Liver (tissue), 9 donors: Measurements from ENCODE around the gene CCDC81. TPM values are rescaled to one million over a fixed set of nuclear protein-coding genes. Genes with fewer than 3 reads are reported as not detected.

Experiments used
- DNase-seq: peaks from one replicate; pipeline ENCODE4 v3.0.0-alpha.2; 2017; ENCODE audit warnings: low spot score
- H3K27ac ChIP-seq, 2 donors: one replicate each; pipeline ENCODE4 v1.7.0; 2013; ENCODE audit warnings: inconsistent platforms in 2 of 2, low read length in 2 of 2, control low read depth in 1 of 2, low read depth in 1 of 2, mild to moderate bottlenecking in 1 of 2
- H3K27me3 ChIP-seq, 4 donors: one replicate each; pipeline versions ENCODE4 v1.6.1 to v1.7.0; 2013; ENCODE audit warnings: low read length in 3 of 4, inconsistent platforms in 1 of 4, mild to moderate bottlenecking in 1 of 4, moderate library complexity in 1 of 4; ENCODE audit not compliant: control insufficient read depth in 4 of 4, insufficient read depth in 4 of 4
- H3K36me3 ChIP-seq, 4 donors: one replicate each; pipeline versions ENCODE4 v1.6.1 to v1.7.0; 2013; ENCODE audit warnings: low read length in 3 of 4, mild to moderate bottlenecking in 3 of 4, low read depth in 1 of 4, moderate library complexity in 1 of 4; ENCODE audit not compliant: control insufficient read depth in 4 of 4, insufficient read depth in 3 of 4
- H3K4me1 ChIP-seq, 4 donors: one replicate each; pipeline versions ENCODE4 v1.6.1 to v1.7.0; 2013; ENCODE audit warnings: low read length in 3 of 4, mild to moderate bottlenecking in 3 of 4, moderate library complexity in 1 of 4; ENCODE audit not compliant: control insufficient read depth in 4 of 4, insufficient read depth in 4 of 4
- H3K4me3 ChIP-seq, 3 donors: one replicate each; pipeline versions ENCODE4 v1.6.1 to v1.7.0; 2013; ENCODE audit warnings: low read length in 3 of 3, control low read depth in 1 of 3, low read depth in 1 of 3, mild to moderate bottlenecking in 1 of 3
- H3K9ac ChIP-seq, 2 donors: one replicate each; pipeline ENCODE4 v1.7.0; 2013; ENCODE audit warnings: low read length in 2 of 2, mild to moderate bottlenecking in 2 of 2, moderate library complexity in 2 of 2, control low read depth in 1 of 2, low read depth in 1 of 2
- H3K9me3 ChIP-seq, 4 donors: one replicate each; pipeline versions ENCODE4 v1.6.1 to v1.7.0; 2013; ENCODE audit warnings: low read length in 3 of 4; ENCODE audit not compliant: control insufficient read depth in 4 of 4
- CTCF ChIP-seq: fragments of 150-350 bp; IDR thresholded peaks from 2 replicates; pipeline ENCODE4 v1.5.1; 2017; ENCODE audit warnings: improper control_type of control experiment, low read depth, low read length; ENCODE audit not compliant: missing input control
- EGR1 ChIP-seq, 2 donors: IDR thresholded peaks; 2 replicates each; pipeline ENCODE4 v1.6.1; 2016 to 2018; ENCODE audit warnings: antibody characterized with exemption in 2 of 2, low read depth in 2 of 2
- FOXA1 ChIP-seq: IDR thresholded peaks from 2 replicates; pipeline ENCODE4 v1.6.1; 2016; ENCODE audit warnings: antibody characterized with exemption
- GABPA ChIP-seq, 2 donors: IDR thresholded peaks in 1 of 2; conservative IDR thresholded peaks in 1 of 2; 2 replicates each; pipeline ENCODE4 v1.6.1; 2016; ENCODE audit warnings: antibody characterized with exemption in 2 of 2, mild to moderate bottlenecking in 1 of 2, moderate library complexity in 1 of 2
- HNF4A ChIP-seq, 2 donors: conservative IDR thresholded peaks; 2 replicates each; pipeline ENCODE4 v1.6.1; 2016; ENCODE audit warnings: antibody characterized with exemption in 2 of 2, mild to moderate bottlenecking in 2 of 2
- HNF4G ChIP-seq: IDR thresholded peaks from 2 replicates; pipeline ENCODE4 v1.6.1; 2016; ENCODE audit warnings: antibody characterized with exemption
- NR2F2 ChIP-seq: IDR thresholded peaks from 2 replicates; pipeline ENCODE4 v1.6.1; 2016; ENCODE audit warnings: antibody characterized with exemption
- SP1 ChIP-seq: IDR thresholded peaks from 2 replicates; pipeline ENCODE4 v1.6.1; 2018; ENCODE audit warnings: antibody characterized with exemption, mild to moderate bottlenecking
- YY1 ChIP-seq: IDR thresholded peaks from 2 replicates; pipeline ENCODE4 v1.6.1; 2016; ENCODE audit warnings: antibody characterized with exemption, mild to moderate bottlenecking
- WGBS: extraction: QIAGEN DNeasy Blood & Tissue Kit; methylation state at CpG from one replicate; pipeline ENCODE4 v1.1.7; 2013; 5-methylcytosine and 5-hydroxymethylcytosine counted together
- polyA plus RNA-seq, 2 donors: library from polyadenylated mRNA; stranded (reverse) in 1 of 2; unstranded in 1 of 2; fragments of 200-250 nt in 1 of 2; fragments of >200 nt in 1 of 2; fragmentation: Nextera tagmentation in 1 of 2; extraction: Ambion mirVana in 1 of 2; gene quantifications; one replicate each; pipeline versions ENCODE4 v1.2.1 to v1.2.3, GENCODE V29; 2013 to 2015
- total RNA-seq, 2 donors: library from RNA; depleted of rRNA; stranded (reverse); fragments of >200 nt; gene quantifications; one replicate each; pipeline ENCODE4 v1.2.3, GENCODE V29; 2014
- TF ChIP-seq, protein P1 (sequence below): IDR thresholded peaks from 2 replicates; pipeline ENCODE4 v1.6.1; 2016; ENCODE audit warnings: antibody characterized with exemption
- TF ChIP-seq, protein P2 (sequence below): IDR thresholded peaks from 2 replicates; pipeline ENCODE4 v1.6.1; 2016; ENCODE audit warnings: antibody characterized with exemption, mild to moderate bottlenecking
- TF ChIP-seq, protein P3 (sequence below): IDR thresholded peaks from 2 replicates; pipeline ENCODE4 v1.6.1; 2016; ENCODE audit warnings: antibody characterized with exemption
- donor health status: healthy.
- donor health status: healthy.
- donor health status: healthy.
- donor health status: healthy.
- donor health status: healthy.

Gene CCDC81
- total and polyA plus RNA-seq, 4 donors, result 0.32 to 1.1 (median 0.67) TPM; not detected in 1

DNA sequence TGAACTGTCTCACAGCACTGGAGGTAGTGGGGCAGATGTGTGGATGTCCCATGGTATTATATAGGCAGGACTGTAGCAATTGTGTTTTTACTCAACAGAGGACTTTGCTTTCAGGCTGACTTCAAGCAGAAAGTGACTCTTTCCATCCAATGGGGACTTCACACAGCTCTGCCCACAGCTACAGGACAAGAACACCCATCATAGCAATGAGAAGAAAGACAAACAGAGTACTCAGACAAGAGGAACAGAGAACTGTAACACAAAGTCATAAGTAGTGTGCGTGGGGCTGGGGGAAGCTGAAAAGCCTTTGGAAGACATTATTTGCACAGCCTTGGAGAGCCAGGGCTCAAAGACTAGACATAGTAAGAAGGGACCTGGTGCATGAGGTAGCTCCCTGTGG, 70.3 kb downstream of the CCDC81 start:
- Histone ChIP-seq H3K9me3 (no peaks in the 10 kb centered on the region), H3K9ac (no peak overlapping the region), H3K36me3 (no peaks in the 10 kb centered on the region), H3K4me3 (no peak overlapping the region), H3K27ac (no peak overlapping the region), H3K27me3 (no peaks in the 10 kb centered on the region), H3K4me1 (no peaks in the 10 kb centered on the region)
- TF ChIP-seq FOXA1 (no peak), CTCF (no peak), NR2F2 (no peak), SP1 (no peak)
- TF ChIP-seq, protein P1, sequence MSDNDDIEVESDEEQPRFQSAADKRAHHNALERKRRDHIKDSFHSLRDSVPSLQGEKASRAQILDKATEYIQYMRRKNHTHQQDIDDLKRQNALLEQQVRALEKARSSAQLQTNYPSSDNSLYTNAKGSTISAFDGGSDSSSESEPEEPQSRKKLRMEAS, result no peak
- TF ChIP-seq, protein P2, sequence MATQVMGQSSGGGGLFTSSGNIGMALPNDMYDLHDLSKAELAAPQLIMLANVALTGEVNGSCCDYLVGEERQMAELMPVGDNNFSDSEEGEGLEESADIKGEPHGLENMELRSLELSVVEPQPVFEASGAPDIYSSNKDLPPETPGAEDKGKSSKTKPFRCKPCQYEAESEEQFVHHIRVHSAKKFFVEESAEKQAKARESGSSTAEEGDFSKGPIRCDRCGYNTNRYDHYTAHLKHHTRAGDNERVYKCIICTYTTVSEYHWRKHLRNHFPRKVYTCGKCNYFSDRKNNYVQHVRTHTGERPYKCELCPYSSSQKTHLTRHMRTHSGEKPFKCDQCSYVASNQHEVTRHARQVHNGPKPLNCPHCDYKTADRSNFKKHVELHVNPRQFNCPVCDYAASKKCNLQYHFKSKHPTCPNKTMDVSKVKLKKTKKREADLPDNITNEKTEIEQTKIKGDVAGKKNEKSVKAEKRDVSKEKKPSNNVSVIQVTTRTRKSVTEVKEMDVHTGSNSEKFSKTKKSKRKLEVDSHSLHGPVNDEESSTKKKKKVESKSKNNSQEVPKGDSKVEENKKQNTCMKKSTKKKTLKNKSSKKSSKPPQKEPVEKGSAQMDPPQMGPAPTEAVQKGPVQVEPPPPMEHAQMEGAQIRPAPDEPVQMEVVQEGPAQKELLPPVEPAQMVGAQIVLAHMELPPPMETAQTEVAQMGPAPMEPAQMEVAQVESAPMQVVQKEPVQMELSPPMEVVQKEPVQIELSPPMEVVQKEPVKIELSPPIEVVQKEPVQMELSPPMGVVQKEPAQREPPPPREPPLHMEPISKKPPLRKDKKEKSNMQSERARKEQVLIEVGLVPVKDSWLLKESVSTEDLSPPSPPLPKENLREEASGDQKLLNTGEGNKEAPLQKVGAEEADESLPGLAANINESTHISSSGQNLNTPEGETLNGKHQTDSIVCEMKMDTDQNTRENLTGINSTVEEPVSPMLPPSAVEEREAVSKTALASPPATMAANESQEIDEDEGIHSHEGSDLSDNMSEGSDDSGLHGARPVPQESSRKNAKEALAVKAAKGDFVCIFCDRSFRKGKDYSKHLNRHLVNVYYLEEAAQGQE, result no peak
- WGBS, result 91% methylated on average over 1 of the region's 1 CpG
- DNase-seq, result no peak

GRCh38 chr11:86446163-86446923, 71.7 kb downstream of the CCDC81 start:
- H3K9me3 ChIP-seq, result no peaks in the 10 kb centered on the region
- no peak overlapping the region for H3K4me3 ChIP-seq
- DNase-seq, result no peak
- no peak overlapping the region for H3K9ac ChIP-seq
- WGBS, result 97% methylated on average over 8 of the region's 8 CpGs
- H3K27ac ChIP-seq, result no peak overlapping the region
- H3K27me3 ChIP-seq, result no peaks in the 10 kb centered on the region
- no peaks in the 10 kb centered on the region for H3K36me3 ChIP-seq
- no peaks in the 10 kb centered on the region for H3K4me1 ChIP-seq
- TF ChIP-seq YY1 (no peak), HNF4G (no peak), HNF4A (conservative IDR thresholded peaks at IDR 0.05) (no peak), FOXA1 (no peak), CTCF (no peak), GABPA (IDR thresholded peaks at IDR 0.05 in 1 of 2, conservative IDR thresholded peaks at IDR 0.05 in 1 of 2) (no peak), NR2F2 (no peak), EGR1 (IDR thresholded peaks at IDR 0.05; ENCODE audit: low read depth in 2 of 2) (no peak)
- TF ChIP-seq, protein P3, sequence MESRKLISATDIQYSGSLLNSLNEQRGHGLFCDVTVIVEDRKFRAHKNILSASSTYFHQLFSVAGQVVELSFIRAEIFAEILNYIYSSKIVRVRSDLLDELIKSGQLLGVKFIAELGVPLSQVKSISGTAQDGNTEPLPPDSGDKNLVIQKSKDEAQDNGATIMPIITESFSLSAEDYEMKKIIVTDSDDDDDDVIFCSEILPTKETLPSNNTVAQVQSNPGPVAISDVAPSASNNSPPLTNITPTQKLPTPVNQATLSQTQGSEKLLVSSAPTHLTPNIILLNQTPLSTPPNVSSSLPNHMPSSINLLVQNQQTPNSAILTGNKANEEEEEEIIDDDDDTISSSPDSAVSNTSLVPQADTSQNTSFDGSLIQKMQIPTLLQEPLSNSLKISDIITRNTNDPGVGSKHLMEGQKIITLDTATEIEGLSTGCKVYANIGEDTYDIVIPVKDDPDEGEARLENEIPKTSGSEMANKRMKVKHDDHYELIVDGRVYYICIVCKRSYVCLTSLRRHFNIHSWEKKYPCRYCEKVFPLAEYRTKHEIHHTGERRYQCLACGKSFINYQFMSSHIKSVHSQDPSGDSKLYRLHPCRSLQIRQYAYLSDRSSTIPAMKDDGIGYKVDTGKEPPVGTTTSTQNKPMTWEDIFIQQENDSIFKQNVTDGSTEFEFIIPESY, result no peak
- TF ChIP-seq, protein P1, result no peak
